HG02852 (cell line): ENCODE results near the gene HIPK3.
A peak's percentile ranks its signal among the peaks of the same experiment; 100 is the strongest.
"Not testable (repeated sequence)": the region's sequence is repeated elsewhere in the genome, so short reads cannot be mapped to it uniquely, and the experiment has no call there.

Source experiments
- ATAC-seq: cut with Tn5 transposase; IDR thresholded peaks from one replicate; pipeline ENCODE4 v1.9.1; 2021; ENCODE audit warnings: mild to moderate bottlenecking, moderate library complexity; ENCODE audit not compliant: unreplicated experiment

HIPK3 gene

GRCh38 chr11:33296695-33297094, 39.5 kb downstream of the HIPK3 start:
- ATAC-seq, result no peak

- no peak for ATAC-seq
These were observed 46.4 kb downstream of the HIPK3 start for GRCh38 chr11:33303541-33303940.

GRCh38 chr11:33306821-33307220, 49.6 kb downstream of the HIPK3 start:
- ATAC-seq, result not testable (repeated sequence)

GRCh38 chr11:33307984-33308383, 50.8 kb downstream of the HIPK3 start:
- no peak for ATAC-seq

GRCh38 chr11:33309118-33309517, 51.9 kb downstream of the HIPK3 start:
- no peak for ATAC-seq

GRCh38 chr11:33310720-33311500, 53.7 kb downstream of the HIPK3 start:
- ATAC-seq, result no peak

GRCh38 chr11:33311680-33312079, 54.5 kb downstream of the HIPK3 start:
- ATAC-seq, result no peak

- ATAC-seq, result no peak
These were observed 58.6 kb downstream of the HIPK3 start for GRCh38 chr11:33315822-33316221.

GRCh38 chr11:33317662-33318061, 60.5 kb downstream of the HIPK3 start:
- no peak for ATAC-seq

GRCh38 chr11:33320016-33320813, 63.0 kb downstream of the HIPK3 start:
- no peak for ATAC-seq

- no peak for ATAC-seq
These were observed 63.7 kb downstream of the HIPK3 start for GRCh38 chr11:33320814-33321330.

GRCh38 chr11:33321422-33321821, 64.2 kb downstream of the HIPK3 start:
- ATAC-seq, result no peak

- no peak for ATAC-seq
These were observed 66.2 kb downstream of the HIPK3 start for GRCh38 chr11:33323421-33323820.

- peak; percentile 49 for ATAC-seq
These were observed 67.3 kb downstream of the HIPK3 start for GRCh38 chr11:33324302-33324985.

- no peak for ATAC-seq
These were observed 68.3 kb downstream of the HIPK3 start for GRCh38 chr11:33325451-33325850.

GRCh38 chr11:33329705-33330329, 72.6 kb downstream of the HIPK3 start:
- ATAC-seq, result no peak

GRCh38 chr11:33333816-33334215, 76.6 kb downstream of the HIPK3 start:
- ATAC-seq, result no peak

GRCh38 chr11:33334627-33335026, 77.4 kb downstream of the HIPK3 start:
- no peak for ATAC-seq

- ATAC-seq, result no peak
These were observed 82.1 kb downstream of the HIPK3 start for GRCh38 chr11:33339247-33339646.

- ATAC-seq, result no peak
These were observed 87.4 kb downstream of the HIPK3 start for GRCh38 chr11:33344611-33345010.
